Stomach (tissue), 9 donors: ENCODE data around the gene ZGRF1. TPM values are rescaled to one million over a fixed set of nuclear protein-coding genes. Genes with fewer than 3 reads are reported as not detected.
"Not testable (repeated sequence)": the region's sequence is repeated elsewhere in the genome, so short reads cannot be mapped to it uniquely, and the experiment has no call there.

Experiments used
- DNase-seq, 2 donors: peaks; one replicate each; pipeline versions ENCODE4 v3.0.0 to v3.0.0-alpha.2; 2013 to 2019
- H3K27ac ChIP-seq, 5 donors: fragments of 200-600 bp in 4 of 5; sonication (generic) in 4 of 5; one replicate each; pipeline ENCODE4 v1.5.1; 2013 to 2019; ENCODE audit warnings: mild to moderate bottlenecking in 1 of 5, moderate library complexity in 1 of 5
- H3K27me3 ChIP-seq, 3 donors: fragments of 200-600 bp; sonication (generic); one replicate each; pipeline ENCODE4 v1.5.1; 2017 to 2019; ENCODE audit warnings: mixed run types in 1 of 3
- H3K36me3 ChIP-seq, 4 donors: fragments of 200-600 bp; sonication (generic); 1 replicate in 3 of 4; 2 replicates in 1 of 4; pipeline ENCODE4 v1.5.1; 2016 to 2019
- H3K4me1 ChIP-seq, 4 donors: fragments of 200-600 bp; sonication (generic); one replicate each; pipeline ENCODE4 v1.5.1; 2016 to 2019
- H3K4me3 ChIP-seq, 4 donors: fragments of 200-600 bp; sonication (generic) in 3 of 4; one replicate each; pipeline ENCODE4 v1.5.1; 2016 to 2019; ENCODE audit warnings: mild to moderate bottlenecking in 1 of 4
- H3K9me3 ChIP-seq, 4 donors: fragments of 200-600 bp; sonication (generic); one replicate each; pipeline ENCODE4 v1.5.1; 2016 to 2019
- CTCF ChIP-seq, 7 experiments: fragments of 450-650 bp in 4 of 7; fragments of 200-600 bp in 3 of 7; sonication (generic) in 3 of 7; IDR thresholded peaks; one replicate each; pipeline ENCODE4 v1.5.1; 2016 to 2019; ENCODE audit warnings: antibody characterized with exemption in 7 of 7, control low read depth in 2 of 7, mild to moderate bottlenecking in 1 of 7
- EP300 ChIP-seq: sonication (generic); formaldehyde crosslinking; IDR thresholded peaks from one replicate; pipeline ENCODE4 v1.6.1; 2017; ENCODE audit warnings: antibody characterized with exemption
- POLR2A ChIP-seq, 4 donors: fragments of 450-650 bp; IDR thresholded peaks; one replicate each; pipeline ENCODE4 v1.6.1; 2016; ENCODE audit warnings: antibody characterized with exemption in 4 of 4, control low read depth in 2 of 4, mild to moderate bottlenecking in 1 of 4, moderate library complexity in 1 of 4
- POLR2AphosphoS5 ChIP-seq, 3 donors: sonication (generic); formaldehyde crosslinking; IDR thresholded peaks; one replicate each; pipeline ENCODE4 v1.6.1; 2016; ENCODE audit warnings: antibody characterized with exemption in 3 of 3
- WGBS, 5 donors: extraction: QIAGEN DNeasy Blood & Tissue Kit in 3 of 5; methylation state at CpG; one replicate each; pipeline versions ENCODE4 v1.1.5 to v1.1.7; 2013 to 2018; 5-methylcytosine and 5-hydroxymethylcytosine counted together
- intact Hi-C: fragments of 100-400 bp; cut with DNase I; formaldehyde crosslinking; loops from one replicate; pipeline ENCODE4 v1.15.1; 2023; ENCODE audit warnings: low total_unique reads
- polyA plus RNA-seq, 3 donors: library from polyadenylated mRNA; stranded (reverse); fragments of 200-250 nt; gene quantifications; one replicate each; pipeline ENCODE4 v1.2.3, GENCODE V29; 2013
- total RNA-seq, 5 donors: library from RNA; depleted of rRNA; stranded (reverse); fragments of >200 nt; gene quantifications; one replicate each; pipeline versions ENCODE4 v1.1.0 to v1.2.3, GENCODE V29; 2014 to 2016
- donor health status: healthy with polysubstance abuse.
- donor health status: Bipolar disorder and iron deficiency.
- donor health status: healthy.

The ZGRF1 gene
- total and polyA plus RNA-seq, 8 donors, result 0.46 to 20.6 (median 3.0) TPM

- no peaks in the 10 kb centered on the region for H3K36me3 ChIP-seq
- intact Hi-C loops, result no loop called here
- no peak for DNase-seq
- no peak overlapping the region for H3K27ac ChIP-seq
- H3K27me3 ChIP-seq, result no peaks in the 10 kb centered on the region
- no peak overlapping the region for H3K4me3 ChIP-seq
- 22 to 50% (median 39%) methylated on average over 1 of the region's 1 CpG for WGBS, 5 donors
- H3K9me3 ChIP-seq, result no peaks in the 10 kb centered on the region
- H3K4me1 ChIP-seq, result no peaks in the 10 kb centered on the region
- TF ChIP-seq POLR2A (IDR thresholded peaks at IDR 0.05) (no peak), EP300 (no peak), CTCF (IDR thresholded peaks at IDR 0.05) (no peak), POLR2AphosphoS5 (IDR thresholded peaks at IDR 0.05) (no peak)
Measured at GRCh38 chr4:112673686-112674085, 37.0 kb upstream of the ZGRF1 start.

GRCh38 chr4:112673076-112673475, 36.4 kb upstream of the ZGRF1 start:
- Histone ChIP-seq H3K4me3 (no peak overlapping the region), H3K27me3 (no peaks in the 10 kb centered on the region), H3K4me1 (no peaks in the 10 kb centered on the region), H3K27ac (no peak overlapping the region), H3K9me3 (no peaks in the 10 kb centered on the region), H3K36me3 (no peaks in the 10 kb centered on the region)
- no peak for DNase-seq
- intact Hi-C loops, result no loop called here
- TF ChIP-seq POLR2A (IDR thresholded peaks at IDR 0.05) (no peak), POLR2AphosphoS5 (IDR thresholded peaks at IDR 0.05) (no peak), EP300 (no peak), CTCF (IDR thresholded peaks at IDR 0.05) (no peak)

GRCh38 chr4:112668131-112668530, 31.4 kb upstream of the ZGRF1 start:
- no peaks in the 10 kb centered on the region for H3K4me1 ChIP-seq
- no peak for DNase-seq
- no peak overlapping the region for H3K4me3 ChIP-seq
- WGBS, 5 donors, result 82 to 89% (median 84%) methylated on average over 3 of the region's 3 CpGs
- H3K9me3 ChIP-seq, result no peaks in the 10 kb centered on the region
- no peaks in the 10 kb centered on the region for H3K27me3 ChIP-seq
- TF ChIP-seq POLR2A (IDR thresholded peaks at IDR 0.05), result no peak
- no peak for TF ChIP-seq EP300
- TF ChIP-seq POLR2AphosphoS5 (IDR thresholded peaks at IDR 0.05), result no peak
- TF ChIP-seq CTCF (IDR thresholded peaks at IDR 0.05), result no peak
- H3K27ac ChIP-seq, result no peak overlapping the region
- peaks cover 0 to 8% (median 6%) of the 10 kb centered on the region in 4 donors for H3K36me3 ChIP-seq
- intact Hi-C loops, result no loop called here

- no peak for DNase-seq
- Histone ChIP-seq H3K4me1 (no peaks in the 10 kb centered on the region), H3K27ac (no peak overlapping the region), H3K27me3 (no peaks in the 10 kb centered on the region), H3K4me3 (no peak overlapping the region), H3K9me3 (no peaks in the 10 kb centered on the region), H3K36me3 (peaks cover 0 to 15% (median 11%) of the 10 kb centered on the region in 4 donors)
- WGBS, 5 donors, result 77 to 92% (median 86%) methylated on average over 2 of the region's 2 CpGs
- intact Hi-C loops, result no loop called here
- no peak for TF ChIP-seq POLR2AphosphoS5 (IDR thresholded peaks at IDR 0.05)
- TF ChIP-seq CTCF (IDR thresholded peaks at IDR 0.05), result no peak
- no peak for TF ChIP-seq POLR2A (IDR thresholded peaks at IDR 0.05)
- TF ChIP-seq EP300, result no peak
Measured at GRCh38 chr4:112664611-112665010, 27.9 kb upstream of the ZGRF1 start.

- WGBS, 5 donors, result 88 to 96% (median 95%) methylated on average over 5 of the region's 5 CpGs
Measured at GRCh38 chr4:112656115-112656514, 19.4 kb upstream of the ZGRF1 start.

More at GRCh38 chr4:112656115-112656514, 19.4 kb upstream of the ZGRF1 start:
- intact Hi-C loops, H3K9me3 ChIP-seq, H3K4me1 ChIP-seq, DNase-seq, H3K27me3 ChIP-seq, H3K4me3 ChIP-seq, H3K27ac ChIP-seq: not testable (repeated sequence)
- peaks cover 9 to 91% (median 90%) of the 10 kb centered on the region in 4 donors for H3K36me3 ChIP-seq
